ENCODE results near the gene DMWD. TPM values are rescaled to one million over a fixed set of nuclear protein-coding genes. Genes with fewer than 3 reads are reported as not detected.

DMWD gene
- total and polyA plus RNA-seq, 2 of the 13 experiments (the other 11 are each of a cell fraction or from before 2014, with no cell fraction given): 10.3 to 14.9 TPM

GRCh38 chr19:45768984-45769782, 23.5 kb downstream of the DMWD start, which contains the start of gene SIX5 (continued):
- TF ChIP-seq, protein P1, sequence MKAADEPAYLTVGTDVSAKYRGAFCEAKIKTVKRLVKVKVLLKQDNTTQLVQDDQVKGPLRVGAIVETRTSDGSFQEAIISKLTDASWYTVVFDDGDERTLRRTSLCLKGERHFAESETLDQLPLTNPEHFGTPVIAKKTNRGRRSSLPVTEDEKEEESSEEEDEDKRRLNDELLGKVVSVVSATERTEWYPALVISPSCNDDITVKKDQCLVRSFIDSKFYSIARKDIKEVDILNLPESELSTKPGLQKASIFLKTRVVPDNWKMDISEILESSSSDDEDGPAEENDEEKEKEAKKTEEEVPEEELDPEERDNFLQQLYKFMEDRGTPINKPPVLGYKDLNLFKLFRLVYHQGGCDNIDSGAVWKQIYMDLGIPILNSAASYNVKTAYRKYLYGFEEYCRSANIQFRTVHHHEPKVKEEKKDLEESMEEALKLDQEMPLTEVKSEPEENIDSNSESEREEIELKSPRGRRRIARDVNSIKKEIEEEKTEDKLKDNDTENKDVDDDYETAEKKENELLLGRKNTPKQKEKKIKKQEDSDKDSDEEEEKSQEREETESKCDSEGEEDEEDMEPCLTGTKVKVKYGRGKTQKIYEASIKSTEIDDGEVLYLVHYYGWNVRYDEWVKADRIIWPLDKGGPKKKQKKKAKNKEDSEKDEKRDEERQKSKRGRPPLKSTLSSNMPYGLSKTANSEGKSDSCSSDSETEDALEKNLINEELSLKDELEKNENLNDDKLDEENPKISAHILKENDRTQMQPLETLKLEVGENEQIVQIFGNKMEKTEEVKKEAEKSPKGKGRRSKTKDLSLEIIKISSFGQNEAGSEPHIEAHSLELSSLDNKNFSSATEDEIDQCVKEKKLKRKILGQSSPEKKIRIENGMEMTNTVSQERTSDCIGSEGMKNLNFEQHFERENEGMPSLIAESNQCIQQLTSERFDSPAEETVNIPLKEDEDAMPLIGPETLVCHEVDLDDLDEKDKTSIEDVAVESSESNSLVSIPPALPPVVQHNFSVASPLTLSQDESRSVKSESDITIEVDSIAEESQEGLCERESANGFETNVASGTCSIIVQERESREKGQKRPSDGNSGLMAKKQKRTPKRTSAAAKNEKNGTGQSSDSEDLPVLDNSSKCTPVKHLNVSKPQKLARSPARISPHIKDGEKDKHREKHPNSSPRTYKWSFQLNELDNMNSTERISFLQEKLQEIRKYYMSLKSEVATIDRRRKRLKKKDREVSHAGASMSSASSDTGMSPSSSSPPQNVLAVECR (CRISPR knock-in tag; IDR thresholded peaks at IDR 0.05; ENCODE audit: borderline replicate concordance): peak; percentile 81
- no peak for TF ChIP-seq ZSCAN5A (CRISPR knock-in tag; IDR thresholded peaks at IDR 0.05; ENCODE audit: borderline replicate concordance)
- TF ChIP-seq ZNF33B (CRISPR knock-in tag; IDR thresholded peaks at IDR 0.05): no peak
- TF ChIP-seq KLF9 (CRISPR knock-in tag; IDR thresholded peaks at IDR 0.05; ENCODE audit: low read depth): peak; percentile 71; the same call in 1 of the 2 replicates
- TF ChIP-seq KDM6A (CRISPR knock-in tag; IDR thresholded peaks at IDR 0.05; ENCODE audit: low read depth): no peak
- TF ChIP-seq WIZ (CRISPR knock-in tag; IDR thresholded peaks at IDR 0.05): no peak
- peak; percentile 59; the same call in 1 of the 2 replicates for TF ChIP-seq RXRA (CRISPR knock-in tag; IDR thresholded peaks at IDR 0.05)
- TF ChIP-seq ZEB1 (IDR thresholded peaks at IDR 0.05; ENCODE audit: insufficient replicate concordance, low read depth): no peak
- TF ChIP-seq JUND (CRISPR knock-in tag; IDR thresholded peaks at IDR 0.05): no peak
- TF ChIP-seq, protein P2, sequence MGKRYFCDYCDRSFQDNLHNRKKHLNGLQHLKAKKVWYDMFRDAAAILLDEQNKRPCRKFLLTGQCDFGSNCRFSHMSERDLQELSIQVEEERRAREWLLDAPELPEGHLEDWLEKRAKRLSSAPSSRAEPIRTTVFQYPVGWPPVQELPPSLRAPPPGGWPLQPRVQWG (CRISPR knock-in tag; IDR thresholded peaks at IDR 0.05; ENCODE audit: borderline replicate concordance, low read depth): 0 out of 2 replicates have a peak, but pooled peaks have one; percentile 33
- TF ChIP-seq ZNF451 (CRISPR knock-in tag; IDR thresholded peaks at IDR 0.05): peak; percentile 26; the same call in 1 of the 2 replicates
- TF ChIP-seq MED13 (CRISPR knock-in tag; IDR thresholded peaks at IDR 0.05): peak; percentile 34; the same call in 1 of the 2 replicates
- no peak for TF ChIP-seq ZNF530 (CRISPR knock-in tag; IDR thresholded peaks at IDR 0.05; ENCODE audit: low read depth)
- TF ChIP-seq PRDM15 (CRISPR knock-in tag; IDR thresholded peaks at IDR 0.05): peak; percentile 55; the same call in 1 of the 2 replicates
- TF ChIP-seq ZNF382 (CRISPR knock-in tag; IDR thresholded peaks at IDR 0.05; ENCODE audit: borderline replicate concordance): no peak
- 0 out of 2 replicates have a peak, but pooled peaks have one; percentile 33 for TF ChIP-seq RFX5 (IDR thresholded peaks at IDR 0.05; ENCODE audit: low read depth, low read length)
- no peak for TF ChIP-seq NCOA1 (CRISPR knock-in tag; IDR thresholded peaks at IDR 0.05)
- peak; percentile 58; the same call in 1 of the 2 replicates for TF ChIP-seq ZNF333 (CRISPR knock-in tag; IDR thresholded peaks at IDR 0.05; ENCODE audit: borderline replicate concordance)
- peak; percentile 87 for TF ChIP-seq NFYB (CRISPR knock-in tag; IDR thresholded peaks at IDR 0.05)
- TF ChIP-seq GTF2F1 (IDR thresholded peaks at IDR 0.05; ENCODE audit: low read length): no peak
- peak; percentile 83 for TF ChIP-seq ZNF225 (CRISPR knock-in tag; IDR thresholded peaks at IDR 0.05)
